AG08395 (cell line): ENCODE data around the gene TSGA10IP.
"Not testable (repeated sequence)": the region's sequence is repeated elsewhere in the genome, so short reads cannot be mapped to it uniquely, and the experiment has no call there.

Experiments
- DNase-seq: peaks from one replicate; pipeline ENCODE4 v3.0.0; 2012; ENCODE audit warnings: mixed read lengths, low spot score

Gene TSGA10IP

GRCh38 chr11:65947603-65948125 lies 2.4 kb downstream of the TSGA10IP start:
- DNase-seq: no peak

- DNase-seq: not testable (repeated sequence)
Measured at GRCh38 chr11:65950711-65951110, 5.4 kb downstream of the TSGA10IP start.

GRCh38 chr11:65951641-65952040 lies 6.4 kb downstream of the TSGA10IP start:
- DNase-seq: not testable (repeated sequence)

- no peak for DNase-seq
Measured at GRCh38 chr11:65952052-65952521, 6.8 kb downstream of the TSGA10IP start.

GRCh38 chr11:65953471-65953870 lies 8.2 kb downstream of the TSGA10IP start:
- no peak for DNase-seq

- no peak for DNase-seq
Measured at GRCh38 chr11:65954771-65955170, 9.5 kb downstream of the TSGA10IP start.

GRCh38 chr11:65958291-65958690 lies 13.0 kb downstream of the TSGA10IP start:
- DNase-seq: no peak

- no peak for DNase-seq
Measured at GRCh38 chr11:65958774-65959420, 13.6 kb downstream of the TSGA10IP start.

- no peak for DNase-seq
Measured at GRCh38 chr11:65960824-65961266, 15.6 kb downstream of the TSGA10IP start.

GRCh38 chr11:65961267-65962140 lies 16.2 kb downstream of the TSGA10IP start, which contains the start of gene SART1:
Gene SART1, plus strand, starts transcription at chr11:65961734. Its CDS starts 47 bp downstream, at chr11:65961781.
- DNase-seq: peak; percentile 99

- no peak for DNase-seq
Measured at GRCh38 chr11:65962141-65962564, 16.9 kb downstream of the TSGA10IP start.

GRCh38 chr11:65964906-65965305 lies 19.6 kb downstream of the TSGA10IP start:
- DNase-seq: no peak

GRCh38 chr11:65965986-65966762 lies 20.9 kb downstream of the TSGA10IP start:
- DNase-seq: no peak

GRCh38 chr11:65967329-65967934 lies 22.2 kb downstream of the TSGA10IP start:
- no peak for DNase-seq

- DNase-seq: no peak
Measured at GRCh38 chr11:65968600-65969482, 23.6 kb downstream of the TSGA10IP start.

- DNase-seq: no peak
Measured at GRCh38 chr11:65972116-65972515, 26.8 kb downstream of the TSGA10IP start.

- no peak for DNase-seq
Measured at GRCh38 chr11:65973439-65974110, 28.3 kb downstream of the TSGA10IP start.

GRCh38 chr11:65975771-65976170 lies 30.5 kb downstream of the TSGA10IP start:
- DNase-seq: no peak

- DNase-seq: no peak
Measured at GRCh38 chr11:65976216-65977176, 31.2 kb downstream of the TSGA10IP start.
